ENCODE results near the gene MTHFD1.

MTHFD1 gene

GRCh38 chr14:64409126-64409920 is 21.2 kb downstream of the MTHFD1 start:
- DNase-seq: no peak

GRCh38 chr14:64410084-64410774 is 22.1 kb downstream of the MTHFD1 start:
- DNase-seq: no peak

GRCh38 chr14:64411001-64411400 is 22.8 kb downstream of the MTHFD1 start:
- no peak for DNase-seq

GRCh38 chr14:64412237-64412636 is 24.1 kb downstream of the MTHFD1 start:
- no peak for DNase-seq

- no peak for DNase-seq
These were observed 28.3 kb downstream of the MTHFD1 start for GRCh38 chr14:64416348-64416932.

GRCh38 chr14:64417055-64417770 is 29.1 kb downstream of the MTHFD1 start:
- no peak for DNase-seq

GRCh38 chr14:64417771-64418125 is 29.6 kb downstream of the MTHFD1 start:
- no peak for DNase-seq

- no peak for DNase-seq
These were observed 30.9 kb downstream of the MTHFD1 start for GRCh38 chr14:64419003-64419402.

- no peak for DNase-seq
These were observed 33.0 kb downstream of the MTHFD1 start for GRCh38 chr14:64421166-64421565.

GRCh38 chr14:64422005-64422404 is 33.9 kb downstream of the MTHFD1 start:
- DNase-seq: no peak

- DNase-seq: no peak
These were observed 34.6 kb downstream of the MTHFD1 start for GRCh38 chr14:64422756-64423155.

- no peak for DNase-seq
These were observed 35.8 kb downstream of the MTHFD1 start for GRCh38 chr14:64423987-64424386.

GRCh38 chr14:64434528-64434927 is 46.4 kb downstream of the MTHFD1 start:
- DNase-seq: no peak

- no peak for DNase-seq
These were observed 50.2 kb downstream of the MTHFD1 start for GRCh38 chr14:64438181-64438841.

- no peak for DNase-seq
These were observed 51.0 kb downstream of the MTHFD1 start for GRCh38 chr14:64439141-64439540.

GRCh38 chr14:64440494-64440893 is 52.3 kb downstream of the MTHFD1 start:
- DNase-seq: no peak

GRCh38 chr14:64442300-64442988 is 54.3 kb downstream of the MTHFD1 start:
- DNase-seq: no peak

- no peak for DNase-seq
These were observed 56.0 kb downstream of the MTHFD1 start for GRCh38 chr14:64444140-64444539.

GRCh38 chr14:64444984-64445845 is 57.1 kb downstream of the MTHFD1 start:
- no peak for DNase-seq

- DNase-seq: no peak
These were observed 59.9 kb downstream of the MTHFD1 start for GRCh38 chr14:64447876-64448670.

Measured in GOT3 (cell line).